IPS DF 4.7 (cell line): ENCODE results near the gene ENTPD1.
"Not testable (repeated sequence)": the region's sequence is repeated elsewhere in the genome, so short reads cannot be mapped to it uniquely, and the experiment has no call there.

Experiments used
- DNase-seq: peaks from one replicate; pipeline ENCODE4 v3.0.0-alpha.2; 2013; ENCODE audit warnings: low spot score; ENCODE audit errors: extremely low read depth

Gene ENTPD1

DNA sequence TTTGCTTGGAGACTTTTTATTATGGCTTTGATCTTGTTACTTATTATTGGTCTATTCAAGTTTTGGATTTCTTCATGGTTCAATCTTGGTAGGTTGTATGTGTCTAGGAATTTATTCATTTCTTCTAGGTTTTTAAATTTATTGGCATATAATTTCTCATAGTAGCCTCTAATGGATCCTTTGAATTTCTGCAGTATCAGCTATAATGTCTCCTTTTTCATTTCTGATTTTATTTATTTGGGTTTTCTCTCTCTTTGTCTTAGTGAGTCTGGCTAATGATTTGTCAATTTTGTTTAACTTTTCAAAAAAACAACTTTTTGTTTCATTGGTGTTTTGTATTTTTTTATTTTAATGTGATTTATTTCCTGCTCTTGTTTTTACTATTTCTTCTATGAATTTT is 160.1 kb downstream of the ENTPD1 start:
- not testable (repeated sequence) for DNase-seq
